GM12878 (cell line): Measurements from ENCODE around the gene YWHAH. TPM values are rescaled to one million over a fixed set of nuclear protein-coding genes. Genes with fewer than 3 reads are reported as not detected.

Experiments
- ATAC-seq: fragments of 200-7000 bp; cut with Tn5 transposase; 3 replicates; pipeline ENCODE4 v1.9.1; 2020; ENCODE audit warnings: mild to moderate bottlenecking, moderate library complexity
- BruUV-seq: library from RNA; stranded (reverse); fragments of 400-500 nt; replicated peaks from 2 replicates; lab custom pipeline; 2021; lab: Mats Ljungman, UMichigan
- CTCF ChIA-PET: fragments of 300-600 bp; sonication (Branson Sonifier 250); formaldehyde crosslinking; extraction: SDS; loops from one replicate; lab custom pipeline; 2021; ENCODE audit warnings: inconsistent platforms; lab: Yijun Ruan, JAX
- POLR2A ChIA-PET: fragments of 350-600 bp; formaldehyde crosslinking; extraction: SDS; loops from one replicate; lab custom pipeline; 2021; ENCODE audit warnings: inconsistent platforms; lab: Charles Lee
- RAD21 ChIA-PET: fragments of 300-600 bp; sonication (Branson Sonifier 250); formaldehyde crosslinking; loops from one replicate; lab custom pipeline; 2023; ENCODE audit warnings: antibody characterized with exemption; ENCODE audit not compliant: unreplicated experiment; lab: Charles Lee
- SMC1A ChIA-PET: fragments of 300-600 bp; sonication (Branson Sonifier 250); formaldehyde crosslinking; loops from one replicate; lab custom pipeline; 2023; ENCODE audit not compliant: unreplicated experiment, uncharacterized antibody; lab: Charles Lee
- DNase-seq: peaks from one replicate; pipeline ENCODE4 v3.0.0-alpha.2; 2011; ENCODE audit warnings: low read depth, low spot score
- FAIRE-seq: peaks from 3 replicates; lab custom pipeline; 2011; peaks lifted over from hg19 to GRCh38; lab: Jason Lieb, UNC
- H2AFZ ChIP-seq: 2 replicates; pipeline ENCODE4 v1.6.0; 2011; ENCODE audit warnings: low read depth, low read length, control low read depth; ENCODE audit not compliant: control insufficient read depth
- H3K27ac ChIP-seq: 2 replicates; pipeline ENCODE4 v1.5.1; 2011; ENCODE audit warnings: control low read depth; ENCODE audit not compliant: control insufficient read depth, insufficient read depth
- H3K27me3 ChIP-seq, 2 experiments: replicated peaks in 1 of 2; 2 replicates each; pipeline versions ENCODE4 v1.6.0 to v1.6.1; 2011; ENCODE audit warnings: low read length in 1 of 2; ENCODE audit not compliant: control insufficient read depth in 2 of 2, insufficient read depth in 2 of 2
- H3K36me3 ChIP-seq, 2 experiments: 2 replicates each; pipeline ENCODE4 v1.5.1; 2011; ENCODE audit warnings: low read length in 1 of 2; ENCODE audit not compliant: control insufficient read depth in 2 of 2, insufficient read depth in 2 of 2
- H3K4me1 ChIP-seq: 2 replicates; pipeline ENCODE4 v1.6.1; 2011; ENCODE audit warnings: mild to moderate bottlenecking, low read length, moderate library complexity, mixed read lengths; ENCODE audit not compliant: control insufficient read depth, insufficient read depth
- H3K4me2 ChIP-seq: 2 replicates; pipeline ENCODE4 v1.6.0; 2011; ENCODE audit warnings: control low read depth; ENCODE audit not compliant: control insufficient read depth, insufficient read depth
- H3K4me3 ChIP-seq: fragments of 200-600 bp; sonication (generic); 2 replicates; pipeline ENCODE4 v1.5.1; 2016
- H3K79me2 ChIP-seq: 2 replicates; pipeline ENCODE4 v1.6.0; 2011; ENCODE audit warnings: low read length; ENCODE audit not compliant: control insufficient read depth, insufficient read depth
- H3K9ac ChIP-seq: 2 replicates; pipeline ENCODE4 v1.8.0; 2011; ENCODE audit warnings: low read length, control low read depth, mixed read lengths; ENCODE audit not compliant: control insufficient read depth, insufficient read depth
- H3K9me3 ChIP-seq: replicated peaks from 3 replicates; pipeline ENCODE4 v1.5.1; 2011; ENCODE audit warnings: mild to moderate bottlenecking, low read length; ENCODE audit not compliant: control insufficient read depth, insufficient read depth
- H4K20me1 ChIP-seq: 2 replicates; pipeline ENCODE4 v1.6.0; 2011; ENCODE audit not compliant: control insufficient read depth, insufficient read depth
- BACH1 ChIP-seq: fragments of 450-650 bp; IDR thresholded peaks from 2 replicates; pipeline ENCODE4 v1.6.1; 2017; ENCODE audit warnings: mild to moderate bottlenecking, borderline replicate concordance
- BCL3 ChIP-seq: IDR thresholded peaks from 2 replicates; pipeline ENCODE4 v1.6.1; 2011; ENCODE audit warnings: borderline replicate concordance, low read depth, mild to moderate bottlenecking, moderate library complexity, low read length; ENCODE audit not compliant: insufficient read depth, poor library complexity, severe bottlenecking
- CHD2 ChIP-seq: IDR thresholded peaks from 2 replicates; pipeline ENCODE4 v1.6.1; 2011; ENCODE audit warnings: low read depth, low read length, improper control_type of control experiment, borderline replicate concordance
- CREM ChIP-seq: IDR thresholded peaks from 2 replicates; pipeline ENCODE4 v1.6.1; 2014; ENCODE audit warnings: antibody characterized with exemption, low read depth
- JUNB ChIP-seq: IDR thresholded peaks from 2 replicates; pipeline ENCODE4 v1.6.1; 2016; ENCODE audit warnings: antibody characterized with exemption, mild to moderate bottlenecking
- MAX ChIP-seq: IDR thresholded peaks from 2 replicates; pipeline ENCODE4 v1.6.1; 2012; ENCODE audit warnings: low read depth, low read length, improper control_type of control experiment
- MYC ChIP-seq: IDR thresholded peaks from 2 replicates; pipeline ENCODE4 v1.6.1; 2011; ENCODE audit warnings: mild to moderate bottlenecking, low read length, moderate library complexity, inconsistent platforms; ENCODE audit not compliant: insufficient read depth, insufficient replicate concordance, insufficient read length, severe bottlenecking
- PKNOX1 ChIP-seq: fragments of 450-650 bp; IDR thresholded peaks from 2 replicates; pipeline ENCODE4 v1.6.1; 2016; ENCODE audit warnings: mild to moderate bottlenecking
- POLR2A ChIP-seq: IDR thresholded peaks from 2 replicates; pipeline ENCODE4 v1.6.1; 2011; ENCODE audit warnings: low read depth, mild to moderate bottlenecking, low read length
- PRDM15 ChIP-seq: fragments of 450-650 bp; formaldehyde crosslinking; IDR thresholded peaks from 2 replicates; pipeline ENCODE4 v1.4.0; 2020; ENCODE audit warnings: mild to moderate bottlenecking, moderate library complexity
- RELB ChIP-seq: fragments of 450-650 bp; IDR thresholded peaks from 2 replicates; pipeline ENCODE4 v1.6.1; 2017; ENCODE audit warnings: low read depth, mild to moderate bottlenecking, moderate library complexity
- SMAD1 ChIP-seq: fragments of 450-650 bp; IDR thresholded peaks from 2 replicates; pipeline ENCODE4 v1.6.1; 2018; ENCODE audit warnings: mild to moderate bottlenecking, low read depth; ENCODE audit not compliant: partially characterized antibody
- TAF1 ChIP-seq: IDR thresholded peaks from 2 replicates; pipeline ENCODE4 v1.6.1; 2011; ENCODE audit warnings: mild to moderate bottlenecking, low read depth, low read length, borderline replicate concordance
- ZBED1 ChIP-seq: IDR thresholded peaks from 2 replicates; pipeline ENCODE4 v1.6.1; 2016; ENCODE audit warnings: borderline replicate concordance
- ZNF217 ChIP-seq: fragments of 450-650 bp; IDR thresholded peaks from 2 replicates; pipeline ENCODE4 v1.6.1; 2017; ENCODE audit warnings: antibody characterized with exemption, mild to moderate bottlenecking
- ZNF274 ChIP-seq: IDR thresholded peaks from one replicate; pipeline ENCODE4 v1.8.0; 2011; ENCODE audit not compliant: insufficient read length, insufficient read depth
- WGBS: methylation state at CpG from one replicate; pipeline ENCODE4 v1.1.6; 2016; ENCODE audit warnings: low lambda C conversion rate; ENCODE audit not compliant: insufficient replicate concordance, insufficient coverage; ENCODE audit errors: missing lambda C conversion rate; 5-methylcytosine and 5-hydroxymethylcytosine counted together
- in situ Hi-C: fragments of 300-500 bp; cut with MboI; formaldehyde crosslinking; loops from 9 replicates; pipeline ENCODE4 v1.14.3; 2018; ENCODE audit warnings: mixed read lengths
- intact Hi-C: fragments of 100-400 bp; cut with micrococcal nuclease; formaldehyde crosslinking; loops from one replicate; pipeline ENCODE4 v1.14.2; 2022; ENCODE audit not compliant: unreplicated experiment
- polyA plus RNA-seq, 11 experiments: library from polyadenylated mRNA; depleted of rRNA in 4 of 11; unstranded in 6 of 11; stranded (reverse) in 5 of 11; fragments of >200 nt; fragmentation: Nextera tagmentation in 4 of 11; fragmentation: Illumina TruSeq in 1 of 11; extraction: Ambion mirVana in 4 of 11; extraction: Trizol in 1 of 11; gene quantifications; 1 replicate in 1 of 11; 2 replicates in 10 of 11; pipeline versions ENCODE4 v1.2.1 to v1.2.3, GENCODE V29; 2011 to 2016; ENCODE audit warnings: inconsistent platforms in 2 of 11, missing spikeins in 2 of 11, low read depth in 1 of 11
- total RNA-seq, 4 experiments: library from RNA; depleted of rRNA in 3 of 4; stranded (reverse); fragments of >200 nt in 3 of 4; fragmentation: Illumina TruSeq in 1 of 4; extraction: Trizol in 1 of 4; gene quantifications; 2 replicates each; pipeline versions ENCODE4 v1.2.1 to v1.2.3, GENCODE V29; 2013 to 2021

The YWHAH gene
- total and polyA plus RNA-seq, 10 of the 15 experiments (the other 5 are each of a cell fraction or from before 2014, with no cell fraction given), result 34.2 to 197 (median 115) TPM

GRCh38 chr22:31995807-31996206 is 51.5 kb downstream of the YWHAH start (continued):
- no peak for TF ChIP-seq PRDM15 (CRISPR knock-in tag)
- no peak for TF ChIP-seq BACH1
- TF ChIP-seq PKNOX1, result no peak
- no peak for TF ChIP-seq MYC
- TF ChIP-seq POLR2A, result no peak
- TF ChIP-seq ZBED1, result no peak
- TF ChIP-seq, all 136 proteins: peak for 7

- H3K4me3 ChIP-seq, result no peak overlapping the region
- in situ Hi-C loops, result no loop called here
- H3K79me2 ChIP-seq, result no peaks in the 10 kb centered on the region
- FAIRE-seq (no peak), DNase-seq (no peak), ATAC-seq (no peak)
- intact Hi-C loops, result no loop called here
- ChIA-PET POLR2A (no interaction called here), CTCF (no interaction called here), SMC1A (no interaction called here), RAD21 (no interaction called here)
- no peaks in the 10 kb centered on the region for H3K4me1 ChIP-seq
- no peak overlapping the region for H2AFZ ChIP-seq
- no peaks in the 10 kb centered on the region for H3K36me3 ChIP-seq
- H3K9ac ChIP-seq, result no peak overlapping the region
- BruUV-seq, result no TSS peak
- no peaks in the 10 kb centered on the region for H3K27me3 ChIP-seq
- no peaks in the 10 kb centered on the region for H3K9me3 ChIP-seq
- TF ChIP-seq RELB, result no peak
- no peak for TF ChIP-seq CHD2
- TF ChIP-seq ZNF217, result no peak
- no peak for TF ChIP-seq ZNF274
- TF ChIP-seq CREM, result no peak
- no peak for TF ChIP-seq BCL3
- TF ChIP-seq JUNB, result no peak
- TF ChIP-seq MAX, result no peak
- no peak for TF ChIP-seq SMAD1
- no peak for TF ChIP-seq TAF1
- no peak overlapping the region for H3K4me2 ChIP-seq
- no peak overlapping the region for H3K27ac ChIP-seq
- H4K20me1 ChIP-seq, result no peaks in the 10 kb centered on the region
- WGBS, result 57% methylated on average over 3 of the region's 3 CpGs
Observed at GRCh38 chr22:31998784-31999385, 54.5 kb downstream of the YWHAH start.
